PFSK-1 (cell line): ENCODE measurements around the gene ERC1.

Experiments used
- FOXP2 ChIP-seq: optimal IDR thresholded peaks from 2 replicates; pipeline ENCODE3; 2011; ENCODE audit warnings: borderline replicate concordance, control low read depth, inconsistent platforms; ENCODE audit not compliant: insufficient read depth; ENCODE audit errors: extremely low read length, extremely low read depth
- POLR2AphosphoS5 ChIP-seq: IDR thresholded peaks from 2 replicates; pipeline ENCODE4 v1.6.1; 2012; ENCODE audit warnings: low read depth, mild to moderate bottlenecking, control low read depth, low read length, moderate library complexity
- SIN3A ChIP-seq: IDR thresholded peaks from 2 replicates; pipeline ENCODE4 v1.6.1; 2012; ENCODE audit warnings: mild to moderate bottlenecking, low read length, moderate library complexity, borderline replicate concordance; ENCODE audit not compliant: insufficient read depth
- TAF1 ChIP-seq: IDR thresholded peaks from 2 replicates; pipeline ENCODE4 v1.6.1; 2012; ENCODE audit warnings: low read length, control low read depth, borderline replicate concordance; ENCODE audit not compliant: insufficient read depth
- TF ChIP-seq, protein P1 (sequence below), 2 experiments: IDR thresholded peaks; 2 replicates each; pipeline versions ENCODE4 v1.6.1 to v1.8.0; 2011 to 2012; ENCODE audit warnings: low read depth in 2 of 2, low read length in 2 of 2, control low read depth in 1 of 2, inconsistent platforms in 1 of 2, mild to moderate bottlenecking in 1 of 2, moderate library complexity in 1 of 2; ENCODE audit not compliant: insufficient read depth in 1 of 2

The ERC1 gene

DNA sequence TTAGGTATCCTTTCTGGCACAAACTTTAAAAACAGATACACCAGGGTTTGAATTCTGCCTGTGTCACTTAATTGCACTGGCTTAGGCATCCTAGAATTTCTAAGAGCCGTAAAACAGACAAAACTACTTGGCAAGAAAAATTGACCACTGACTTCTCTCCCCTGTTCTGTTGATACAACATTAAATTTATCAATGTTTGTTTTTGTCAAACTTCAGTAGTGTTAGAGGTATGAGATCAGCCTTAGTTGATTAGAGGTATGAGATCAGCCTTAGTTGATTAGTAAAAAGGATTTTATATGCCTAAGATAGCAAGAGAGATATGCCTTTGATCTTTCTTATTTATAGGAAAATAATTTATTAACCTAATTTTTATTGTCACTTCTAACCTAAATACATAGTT is 320.1 kb downstream of the ERC1 start:
- TF ChIP-seq TAF1 (no peak), POLR2AphosphoS5 (no peak)

DNA sequence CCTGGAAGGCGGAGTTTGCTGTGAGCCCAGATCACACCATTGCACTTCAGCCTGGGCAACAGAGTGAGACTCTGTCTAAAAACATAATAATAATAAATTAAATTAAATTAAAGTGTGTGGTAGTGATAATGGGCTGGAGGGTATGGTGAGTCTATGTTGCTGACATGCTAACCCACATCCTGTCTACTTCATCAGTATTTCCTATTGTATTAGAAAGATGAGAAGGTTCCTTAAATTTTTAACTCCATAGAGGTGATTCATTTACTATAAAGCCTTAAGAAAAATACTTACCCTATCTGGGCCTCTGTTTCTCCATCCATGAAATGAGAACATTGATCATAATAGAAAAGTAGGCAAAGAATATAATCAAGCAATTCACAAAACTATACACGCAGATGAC is 322.9 kb downstream of the ERC1 start:
- TF ChIP-seq, protein P1, sequence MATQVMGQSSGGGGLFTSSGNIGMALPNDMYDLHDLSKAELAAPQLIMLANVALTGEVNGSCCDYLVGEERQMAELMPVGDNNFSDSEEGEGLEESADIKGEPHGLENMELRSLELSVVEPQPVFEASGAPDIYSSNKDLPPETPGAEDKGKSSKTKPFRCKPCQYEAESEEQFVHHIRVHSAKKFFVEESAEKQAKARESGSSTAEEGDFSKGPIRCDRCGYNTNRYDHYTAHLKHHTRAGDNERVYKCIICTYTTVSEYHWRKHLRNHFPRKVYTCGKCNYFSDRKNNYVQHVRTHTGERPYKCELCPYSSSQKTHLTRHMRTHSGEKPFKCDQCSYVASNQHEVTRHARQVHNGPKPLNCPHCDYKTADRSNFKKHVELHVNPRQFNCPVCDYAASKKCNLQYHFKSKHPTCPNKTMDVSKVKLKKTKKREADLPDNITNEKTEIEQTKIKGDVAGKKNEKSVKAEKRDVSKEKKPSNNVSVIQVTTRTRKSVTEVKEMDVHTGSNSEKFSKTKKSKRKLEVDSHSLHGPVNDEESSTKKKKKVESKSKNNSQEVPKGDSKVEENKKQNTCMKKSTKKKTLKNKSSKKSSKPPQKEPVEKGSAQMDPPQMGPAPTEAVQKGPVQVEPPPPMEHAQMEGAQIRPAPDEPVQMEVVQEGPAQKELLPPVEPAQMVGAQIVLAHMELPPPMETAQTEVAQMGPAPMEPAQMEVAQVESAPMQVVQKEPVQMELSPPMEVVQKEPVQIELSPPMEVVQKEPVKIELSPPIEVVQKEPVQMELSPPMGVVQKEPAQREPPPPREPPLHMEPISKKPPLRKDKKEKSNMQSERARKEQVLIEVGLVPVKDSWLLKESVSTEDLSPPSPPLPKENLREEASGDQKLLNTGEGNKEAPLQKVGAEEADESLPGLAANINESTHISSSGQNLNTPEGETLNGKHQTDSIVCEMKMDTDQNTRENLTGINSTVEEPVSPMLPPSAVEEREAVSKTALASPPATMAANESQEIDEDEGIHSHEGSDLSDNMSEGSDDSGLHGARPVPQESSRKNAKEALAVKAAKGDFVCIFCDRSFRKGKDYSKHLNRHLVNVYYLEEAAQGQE (IDR thresholded peaks at IDR 0.05; ENCODE audit: insufficient read depth in 1 of 2, low read depth in 2 of 2, low read length in 2 of 2) = no peak
- no peak for TF ChIP-seq SIN3A
- no peak for TF ChIP-seq POLR2AphosphoS5
- no peak for TF ChIP-seq FOXP2
- no peak for TF ChIP-seq TAF1

DNA sequence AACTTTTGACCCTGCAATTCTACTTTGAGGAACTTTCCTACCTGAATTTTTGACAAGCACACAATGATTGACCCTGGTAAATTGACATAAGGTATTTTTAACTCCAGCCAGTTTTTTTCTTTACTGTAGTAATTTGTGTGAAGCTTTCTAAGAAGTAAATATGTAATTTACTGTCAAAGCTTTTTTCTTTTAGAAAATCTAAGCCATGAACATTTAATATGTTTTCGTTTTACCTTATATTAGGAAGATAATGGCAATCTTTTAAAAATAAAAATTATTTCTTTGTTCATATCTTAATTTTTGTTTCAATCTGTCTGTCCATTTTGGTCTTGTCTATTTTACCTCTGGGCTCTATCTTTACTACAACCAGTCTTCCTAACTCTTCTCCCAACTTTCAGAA is 323.5 kb downstream of the ERC1 start:
- TF ChIP-seq POLR2AphosphoS5 (no peak), FOXP2 (no peak), TAF1 (no peak)
- TF ChIP-seq, protein P1 (IDR thresholded peaks at IDR 0.05; ENCODE audit: insufficient read depth in 1 of 2, low read depth in 2 of 2, low read length in 2 of 2) = no peak

DNA sequence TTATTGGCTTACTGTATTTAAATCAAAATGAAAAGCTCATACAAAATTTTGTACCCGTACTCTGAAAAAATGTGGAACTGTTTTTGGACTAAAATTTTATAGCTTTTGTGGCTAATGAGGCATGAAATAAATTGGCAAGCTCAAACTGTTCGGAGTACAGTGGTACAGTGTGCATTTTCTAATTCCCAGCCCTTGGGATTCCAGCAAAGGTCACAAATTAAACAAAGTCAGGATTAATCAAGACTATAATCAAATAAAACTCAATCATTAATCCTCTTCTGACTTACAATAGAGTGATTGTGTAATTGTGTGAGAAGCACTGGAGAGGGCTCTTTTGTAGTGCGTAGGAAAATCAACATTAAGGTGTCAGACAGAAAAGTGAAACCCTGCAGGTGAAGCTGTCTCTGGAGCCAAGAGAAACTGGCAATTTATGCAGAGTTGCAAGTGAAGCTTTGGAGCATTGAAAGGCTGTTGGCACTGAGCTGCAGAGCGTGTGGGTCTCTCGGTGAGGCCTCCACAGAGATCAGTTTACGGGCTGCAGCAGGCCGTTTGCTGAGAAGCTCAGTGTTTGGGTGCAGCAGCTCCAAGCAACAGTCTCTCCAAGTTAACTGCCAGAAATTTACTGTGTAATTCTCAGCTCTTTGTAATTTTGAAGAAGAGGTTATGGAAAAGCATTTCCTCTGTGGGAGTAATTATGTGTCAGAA is 327.5 kb downstream of the ERC1 start:
- TF ChIP-seq SIN3A = no peak
- TF ChIP-seq, protein P1 (IDR thresholded peaks at IDR 0.05; ENCODE audit: insufficient read depth in 1 of 2, low read depth in 2 of 2, low read length in 2 of 2) = no peak
- TF ChIP-seq TAF1 = no peak
- TF ChIP-seq FOXP2 = no peak
- no peak for TF ChIP-seq POLR2AphosphoS5

DNA sequence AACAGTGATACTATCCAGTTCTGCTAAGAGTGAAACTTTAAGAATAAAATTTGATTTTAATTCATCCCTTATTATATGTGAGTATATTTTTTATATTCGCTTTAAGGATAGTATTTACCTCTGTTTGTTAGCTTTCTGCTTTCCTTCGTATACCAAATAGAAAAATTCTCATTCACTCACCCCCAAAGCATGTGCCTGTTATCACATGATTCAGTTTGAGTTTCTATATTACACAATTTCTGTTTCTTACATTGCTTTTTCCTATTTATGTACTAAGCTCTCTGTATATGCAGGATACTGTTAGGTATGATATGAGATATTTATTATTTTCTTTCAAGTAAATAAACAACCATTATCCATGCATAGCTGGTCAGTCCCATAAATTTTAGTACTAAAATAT is 328.2 kb downstream of the ERC1 start:
- TF ChIP-seq SIN3A (no peak), TAF1 (no peak), FOXP2 (no peak), POLR2AphosphoS5 (no peak)
- TF ChIP-seq, protein P1 (IDR thresholded peaks at IDR 0.05; ENCODE audit: insufficient read depth in 1 of 2, low read depth in 2 of 2, low read length in 2 of 2) = no peak
